ELR (cell line): Measurements from ENCODE around the gene COQ7.
A peak's percentile ranks its signal among the peaks of the same experiment; 100 is the strongest.

Experiments
- DNase-seq: peaks from one replicate; pipeline ENCODE4 v3.0.0-alpha.2; 2015; ENCODE audit warnings: low read depth

The COQ7 gene

DNA sequence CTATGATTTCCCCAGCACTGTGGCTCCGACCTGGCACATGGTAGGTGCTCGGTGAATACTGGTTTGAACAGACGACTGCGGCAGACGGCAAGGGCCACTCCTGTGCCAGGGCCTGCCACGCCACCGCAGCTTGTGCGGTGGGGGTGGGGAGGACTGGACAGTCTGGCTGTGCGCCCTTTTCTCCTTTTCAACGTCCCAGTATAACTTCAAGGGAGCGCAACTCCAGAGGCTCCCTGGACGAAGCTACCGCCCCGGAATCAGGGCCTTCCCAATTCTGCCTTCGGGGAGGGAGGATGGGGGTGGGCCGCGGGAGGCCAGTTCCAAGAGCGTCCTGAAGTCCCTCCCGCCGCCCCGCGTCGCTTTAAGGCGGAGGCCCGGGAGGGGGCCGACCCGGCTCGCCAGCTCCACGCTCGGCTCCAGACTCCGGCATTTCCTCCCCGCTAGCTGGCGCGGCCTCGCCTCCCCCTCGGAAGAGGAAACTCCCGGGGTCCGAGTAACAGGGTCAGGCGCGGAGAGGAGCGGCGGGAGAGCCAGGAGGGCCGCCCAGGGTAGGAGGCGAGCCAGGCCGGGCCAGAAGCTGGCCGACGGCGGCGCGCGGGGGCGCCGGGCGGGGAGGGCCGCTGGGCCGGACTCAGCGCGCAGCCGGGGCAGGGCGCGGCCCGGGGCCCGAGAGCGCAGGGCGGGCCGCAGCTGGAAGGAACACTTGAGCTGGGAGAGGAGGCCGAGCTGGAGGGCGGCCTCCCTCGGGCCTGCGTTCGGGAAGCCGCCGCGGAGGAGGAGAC, 46.4 kb downstream of the COQ7 start, which contains the start of gene ITPRIPL2:
ITPRIPL2 (plus strand) TSS at position 388 of the 782 bp plus-strand sequence. CDS start 498 bp downstream, outside the sequence.
- peak; percentile 85 for DNase-seq

DNA sequence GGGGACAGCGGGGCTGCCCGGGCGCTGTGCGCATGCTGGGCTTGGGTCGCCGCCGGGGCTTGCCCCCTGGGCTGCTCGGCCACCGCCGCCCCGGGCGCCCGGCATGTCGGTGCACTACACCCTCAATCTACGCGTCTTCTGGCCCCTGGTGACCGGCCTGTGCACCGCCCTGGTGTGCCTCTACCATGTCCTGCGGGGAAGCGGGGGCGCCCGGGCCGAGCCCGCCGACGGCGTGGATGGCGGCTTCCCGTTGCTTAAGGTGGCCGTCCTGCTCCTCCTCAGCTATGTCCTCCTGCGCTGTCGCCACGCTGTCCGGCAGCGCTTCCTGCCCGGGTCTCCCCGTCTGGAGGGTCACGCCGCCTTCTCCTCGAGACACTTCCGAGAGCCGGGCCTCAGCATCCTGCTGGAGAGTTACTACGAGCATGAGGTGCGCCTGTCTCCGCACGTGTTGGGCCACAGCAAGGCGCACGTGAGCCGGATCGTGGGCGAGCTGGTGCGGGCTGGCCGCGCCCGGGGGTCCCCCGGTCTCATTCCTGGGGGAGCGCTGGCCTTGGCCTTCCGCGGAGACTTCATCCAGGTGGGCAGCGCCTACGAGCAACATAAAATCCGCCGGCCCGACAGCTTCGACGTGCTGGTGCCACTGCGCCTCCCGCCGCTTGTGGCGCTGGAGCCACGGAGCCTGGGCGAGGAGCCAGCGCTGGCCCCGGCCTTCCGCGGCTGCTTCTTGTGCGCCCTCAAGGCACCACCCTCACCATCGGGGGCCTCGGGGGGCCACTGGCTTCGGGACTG, 47.1 kb downstream of the COQ7 start:
- peak; percentile 78 for DNase-seq

DNA sequence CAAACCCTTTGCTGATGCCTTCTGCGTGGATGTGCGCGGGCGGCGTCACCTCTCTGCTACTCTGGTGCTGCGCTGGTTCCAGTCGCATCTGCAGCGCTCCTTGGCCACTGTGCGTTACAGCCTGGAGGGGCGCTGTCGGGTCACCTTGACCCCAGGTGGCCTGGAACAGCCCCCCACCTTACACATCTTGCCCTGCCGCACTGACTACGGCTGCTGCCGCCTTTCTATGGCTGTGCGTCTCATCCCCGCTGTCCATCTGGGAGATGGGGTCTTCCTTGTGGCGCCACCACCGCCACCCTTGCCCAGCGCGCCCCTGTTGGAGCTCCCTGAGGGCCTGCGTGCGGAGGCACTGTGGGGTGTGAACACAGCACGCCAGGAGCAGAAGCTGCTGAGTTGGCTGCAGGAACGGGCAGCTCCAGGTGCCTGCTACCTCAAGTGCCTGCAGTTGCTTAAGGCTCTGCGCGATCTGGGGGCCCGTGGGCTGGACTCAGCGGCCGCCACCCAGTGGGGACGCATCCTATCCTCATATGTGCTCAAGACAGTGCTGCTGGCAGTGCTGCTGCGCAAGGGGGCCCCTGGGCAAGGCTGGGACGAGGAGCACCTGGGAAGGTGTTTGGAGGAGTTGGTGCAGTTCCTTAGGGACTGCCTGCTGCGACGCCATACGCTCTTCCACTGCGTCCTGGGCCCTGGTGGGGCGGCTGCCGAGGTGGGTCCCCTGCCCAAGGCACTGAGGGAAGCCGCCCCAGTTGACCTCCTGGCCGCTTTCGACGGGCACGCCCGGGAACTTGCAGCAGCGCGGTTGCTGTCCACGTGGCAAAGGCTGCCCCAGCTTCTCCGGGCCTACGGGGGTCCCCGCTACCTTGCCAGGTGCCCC, 48.0 kb downstream of the COQ7 start:
- DNase-seq, result no peak

DNA sequence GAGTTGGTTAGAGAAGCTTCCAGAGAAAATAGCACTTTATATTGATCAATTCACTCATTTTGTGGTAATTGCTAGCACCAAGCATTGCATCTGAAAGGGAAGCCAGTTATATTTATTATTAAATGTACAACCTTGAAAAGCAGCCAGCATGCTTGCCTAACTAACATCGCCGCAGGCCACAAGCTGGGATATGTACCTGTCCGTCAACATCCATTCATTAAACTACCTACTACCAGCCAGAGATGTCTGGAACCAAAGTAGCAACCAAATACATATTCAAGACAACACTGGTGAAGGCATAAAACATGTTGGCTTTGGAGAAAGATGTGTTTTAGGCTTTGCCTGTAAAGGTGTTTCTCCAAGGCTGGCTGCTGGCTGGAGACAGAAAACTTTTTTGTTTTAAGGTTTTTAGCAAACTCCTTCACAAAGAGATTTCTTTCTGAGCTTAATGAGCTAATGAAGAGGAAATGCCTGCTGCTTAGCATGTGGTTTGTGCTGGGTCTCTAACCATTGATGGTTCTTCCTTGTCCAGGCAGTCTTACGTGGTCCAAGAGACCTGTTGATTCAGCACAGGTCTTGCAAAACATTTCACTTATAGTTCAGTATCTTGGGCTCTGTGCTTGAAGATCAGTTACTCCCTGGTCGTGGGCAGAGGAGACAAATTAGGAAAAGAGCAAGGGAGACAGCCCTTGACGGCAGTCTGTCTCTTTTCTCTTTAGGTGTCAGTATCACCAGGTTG, 49.5 kb downstream of the COQ7 start:
- DNase-seq, result peak; percentile 41

DNA sequence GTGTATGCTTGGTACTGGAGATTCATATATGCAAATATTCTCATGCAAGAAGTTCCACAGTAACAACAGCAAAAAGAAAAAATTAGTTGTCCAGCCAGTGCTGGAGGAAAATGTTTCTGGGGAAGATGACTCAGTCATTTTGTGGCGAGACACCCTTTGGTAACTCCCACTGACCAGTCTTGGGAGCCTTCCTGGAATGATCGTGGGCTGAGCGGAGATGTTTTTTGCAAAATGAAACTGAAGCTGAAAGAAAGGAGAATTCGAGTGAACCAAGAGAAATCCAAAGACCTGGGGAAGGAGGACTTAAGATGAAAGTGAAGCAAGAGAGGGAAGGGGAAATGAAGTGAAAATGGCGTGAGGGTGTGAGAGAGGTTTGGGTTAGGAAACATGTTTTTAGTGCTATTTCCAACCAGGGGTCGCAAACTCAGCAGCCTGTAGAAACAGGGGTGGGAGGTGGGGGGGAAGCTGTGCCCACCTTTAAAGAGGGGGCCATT, 51.6 kb downstream of the COQ7 start:
- DNase-seq, result peak; percentile 89

DNA sequence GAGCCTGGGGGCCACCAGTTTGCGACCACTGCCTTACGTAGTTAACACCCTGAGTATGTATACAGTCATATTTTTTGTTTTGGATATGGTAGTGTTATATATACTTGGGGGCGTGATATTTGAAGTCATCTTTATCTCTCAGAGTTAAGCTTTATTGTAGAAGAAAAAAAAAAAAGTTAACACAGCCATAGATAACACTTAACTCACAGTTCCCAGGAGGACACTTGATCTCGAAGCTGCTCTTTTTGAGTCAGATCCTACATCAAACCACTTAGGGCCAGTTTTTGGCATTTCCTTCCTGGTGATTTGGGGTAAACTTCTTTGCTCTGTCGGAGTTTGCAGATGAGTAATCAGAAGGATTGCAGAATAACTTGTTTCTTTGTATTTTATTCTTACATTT, 52.1 kb downstream of the COQ7 start:
- DNase-seq, result peak; percentile 71

DNA sequence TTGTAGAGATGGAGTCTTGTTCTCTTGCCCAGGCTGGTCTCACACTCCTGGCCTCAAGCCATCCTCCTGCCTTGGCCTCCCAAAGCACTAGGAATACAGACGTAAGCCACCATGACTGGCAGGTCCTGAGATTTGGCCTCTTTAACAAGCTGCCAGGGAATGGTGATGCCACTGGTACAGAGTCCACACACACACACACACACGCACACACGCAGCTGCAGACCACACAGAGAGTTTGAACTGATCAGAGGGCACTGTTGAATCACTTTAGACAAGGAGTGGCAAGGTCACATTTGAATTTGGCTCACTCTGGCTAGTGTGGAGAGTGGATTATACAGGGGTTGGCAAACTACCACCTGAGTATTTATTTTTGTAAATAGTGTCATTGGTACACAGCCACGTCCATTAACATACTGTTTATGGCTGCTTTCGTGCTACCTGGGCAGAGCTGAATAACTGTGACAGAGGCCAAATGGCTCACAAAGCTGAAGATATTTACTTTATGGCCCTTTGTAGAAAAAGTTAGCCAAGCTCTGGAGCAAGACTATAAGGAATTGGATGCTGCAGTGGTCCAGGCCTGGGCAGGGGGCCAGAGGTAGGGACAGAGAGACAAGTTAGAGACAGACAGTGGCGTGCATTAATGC, 56.2 kb downstream of the COQ7 start:
- no peak for DNase-seq

DNA sequence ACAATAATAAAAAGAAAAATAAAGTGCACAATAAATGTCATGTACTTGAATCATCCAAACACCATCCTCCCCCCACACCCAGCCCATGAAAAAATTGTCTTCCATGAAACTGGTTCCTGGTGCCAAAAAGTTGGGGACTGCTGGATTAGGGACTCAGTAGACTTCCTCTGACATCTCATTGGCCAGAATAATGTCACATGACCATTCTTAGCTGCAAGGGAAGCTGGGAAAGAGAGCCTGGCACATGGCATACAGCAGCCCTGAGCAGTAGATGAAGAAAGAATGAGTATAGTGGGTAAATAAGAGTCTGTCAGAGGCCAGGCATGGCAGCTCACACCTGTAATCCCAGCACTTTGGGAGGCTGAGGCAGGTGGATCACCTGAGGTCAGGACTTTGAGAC, 58.9 kb downstream of the COQ7 start:
- no peak for DNase-seq

DNA sequence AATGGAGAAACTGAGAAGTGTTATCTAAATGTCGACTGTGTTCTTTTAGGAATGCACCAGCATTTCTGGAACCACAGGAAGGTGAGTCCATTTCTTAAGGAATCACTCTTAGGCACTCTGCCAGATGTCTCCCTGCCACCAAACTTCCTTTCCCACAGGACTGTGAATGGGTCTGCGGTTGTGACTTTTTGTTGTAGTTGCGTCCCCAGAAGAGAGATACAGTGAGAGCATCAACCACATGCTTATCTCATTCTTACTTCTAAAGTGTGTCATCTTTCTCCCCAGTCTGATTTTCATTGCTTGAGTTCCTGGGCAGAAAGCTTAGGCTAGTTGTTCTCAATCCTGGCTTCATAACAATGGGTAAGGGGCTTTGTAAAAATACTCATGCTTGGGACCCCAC, 59.8 kb downstream of the COQ7 start:
- no peak for DNase-seq

DNA sequence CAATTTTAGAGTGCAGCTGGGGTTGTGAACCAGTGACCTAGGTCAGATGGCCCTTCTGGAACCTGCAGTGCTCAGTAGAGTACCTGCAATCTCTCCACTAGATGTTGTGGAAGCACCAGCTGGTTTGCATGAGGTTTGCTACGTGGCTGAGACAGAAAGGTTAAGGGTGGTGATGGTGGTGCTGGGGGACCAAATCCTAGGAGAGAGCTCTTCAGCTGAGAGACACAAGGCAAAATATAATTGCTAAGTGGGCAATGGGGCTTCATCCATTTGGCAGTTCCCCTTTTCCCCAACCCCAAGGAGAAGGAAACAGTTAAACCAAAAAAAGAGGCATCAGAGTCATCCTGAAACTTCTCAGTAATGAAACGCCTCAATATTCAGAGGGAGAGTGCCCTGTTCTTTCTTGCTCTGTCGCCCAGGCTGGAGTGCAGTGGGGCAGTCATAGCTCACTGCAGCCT, 60.3 kb downstream of the COQ7 start:
- DNase-seq, result no peak

DNA sequence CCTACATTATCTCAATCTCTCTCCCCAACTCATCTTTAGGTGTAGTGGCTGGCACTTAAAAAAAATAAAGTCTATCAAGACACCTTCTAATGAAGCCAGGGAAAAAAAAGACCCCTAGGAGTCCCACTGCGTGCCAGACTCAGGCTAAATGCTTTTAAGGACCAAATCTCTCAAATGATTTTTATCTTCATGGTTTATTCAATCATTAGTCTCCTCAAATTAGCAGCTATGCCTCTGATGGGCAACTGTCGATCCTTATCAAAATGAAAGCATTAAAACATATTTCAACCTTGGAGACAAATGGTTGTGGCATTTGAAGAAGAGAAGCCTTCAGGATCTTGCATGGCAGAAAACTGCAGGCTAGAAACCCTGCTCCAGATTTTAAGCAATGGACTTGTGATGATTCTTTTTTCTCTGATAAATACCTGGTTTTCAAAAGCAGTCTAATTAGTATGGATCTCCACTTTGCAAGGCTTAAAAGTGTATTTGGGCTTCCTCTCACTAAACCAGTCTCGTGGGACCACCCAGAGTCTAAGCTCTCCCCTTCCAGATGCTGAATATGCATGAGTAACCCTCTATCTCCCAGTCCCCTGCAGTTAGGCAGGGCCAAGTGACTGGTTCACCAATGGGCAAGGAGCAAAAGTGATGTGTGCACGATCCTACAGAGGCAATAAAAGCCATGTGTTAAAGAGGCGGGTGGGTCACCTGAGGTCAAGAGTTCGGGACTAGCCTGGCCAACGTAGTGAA, 61.2 kb downstream of the COQ7 start:
- no peak for DNase-seq
